Measurements from ENCODE around the gene SLC17A7. TPM values are rescaled to one million over a fixed set of nuclear protein-coding genes. Genes with fewer than 3 reads are reported as not detected.
A peak's percentile ranks its signal among the peaks of the same experiment; 100 is the strongest.

Gene SLC17A7
- total RNA-seq, 1 donor from 2014 or later, result 0.99 TPM

DNA sequence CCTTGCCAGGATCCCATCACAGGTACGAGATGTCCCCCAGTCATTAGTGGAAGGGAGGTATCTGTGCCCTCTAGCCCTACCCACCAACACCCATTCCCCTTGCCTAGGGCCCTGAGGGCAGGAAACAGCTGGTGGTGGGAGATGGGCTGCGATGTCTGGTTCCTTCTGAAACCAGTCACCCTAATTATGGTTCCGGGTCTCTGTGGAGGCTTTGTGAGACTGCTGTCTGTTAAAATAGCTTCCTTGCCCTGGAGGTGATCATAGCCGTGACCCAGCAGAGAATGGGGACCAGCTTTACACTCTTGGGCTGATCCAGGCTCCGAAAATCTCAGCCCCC lies 17.2 kb upstream of the SLC17A7 start:
- DNase-seq, result no peak
- intact Hi-C loops (cut with micrococcal nuclease), result no loop called here
- Histone ChIP-seq H3K9me3 (replicated peaks) (no peaks in the 10 kb centered on the region), H3K27ac (replicated peaks) (peak overlapping the region; percentile 99), H3K4me1 (peaks cover 36% of the 10 kb centered on the region), H3K4me3 (no peak overlapping the region), H3K36me3 (peaks cover 17% of the 10 kb centered on the region), H3K27me3 (ENCODE audit: low read depth) (no peaks in the 10 kb centered on the region)
- TF ChIP-seq, protein P1, sequence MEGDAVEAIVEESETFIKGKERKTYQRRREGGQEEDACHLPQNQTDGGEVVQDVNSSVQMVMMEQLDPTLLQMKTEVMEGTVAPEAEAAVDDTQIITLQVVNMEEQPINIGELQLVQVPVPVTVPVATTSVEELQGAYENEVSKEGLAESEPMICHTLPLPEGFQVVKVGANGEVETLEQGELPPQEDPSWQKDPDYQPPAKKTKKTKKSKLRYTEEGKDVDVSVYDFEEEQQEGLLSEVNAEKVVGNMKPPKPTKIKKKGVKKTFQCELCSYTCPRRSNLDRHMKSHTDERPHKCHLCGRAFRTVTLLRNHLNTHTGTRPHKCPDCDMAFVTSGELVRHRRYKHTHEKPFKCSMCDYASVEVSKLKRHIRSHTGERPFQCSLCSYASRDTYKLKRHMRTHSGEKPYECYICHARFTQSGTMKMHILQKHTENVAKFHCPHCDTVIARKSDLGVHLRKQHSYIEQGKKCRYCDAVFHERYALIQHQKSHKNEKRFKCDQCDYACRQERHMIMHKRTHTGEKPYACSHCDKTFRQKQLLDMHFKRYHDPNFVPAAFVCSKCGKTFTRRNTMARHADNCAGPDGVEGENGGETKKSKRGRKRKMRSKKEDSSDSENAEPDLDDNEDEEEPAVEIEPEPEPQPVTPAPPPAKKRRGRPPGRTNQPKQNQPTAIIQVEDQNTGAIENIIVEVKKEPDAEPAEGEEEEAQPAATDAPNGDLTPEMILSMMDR (IDR thresholded peaks at IDR 0.05; ENCODE audit: borderline replicate concordance), result no peak

DNA sequence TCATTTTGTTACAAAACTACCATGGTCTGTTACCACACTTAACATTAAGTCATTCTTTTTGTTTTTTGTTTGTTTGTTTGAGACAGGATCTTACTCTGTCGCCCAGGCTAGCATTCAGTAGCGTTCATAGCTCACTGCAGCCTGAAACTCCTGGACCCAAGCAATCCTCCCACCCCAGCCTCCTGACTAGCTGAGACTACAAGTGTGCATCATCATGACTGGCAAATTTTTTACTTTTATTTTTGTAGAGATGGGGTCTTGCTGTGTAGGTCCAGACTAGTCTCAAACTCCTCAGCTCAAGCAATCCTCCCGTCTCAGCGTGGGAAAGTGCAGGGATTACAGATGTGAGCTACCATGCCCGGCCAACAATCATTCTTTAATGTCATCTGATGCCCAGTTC lies 15.0 kb upstream of the SLC17A7 start:
- peaks cover 17% of the 10 kb centered on the region for H3K36me3 ChIP-seq
- H3K9me3 ChIP-seq (replicated peaks), result no peaks in the 10 kb centered on the region
- intact Hi-C loops (cut with micrococcal nuclease), result no loop called here
- H3K27me3 ChIP-seq (ENCODE audit: low read depth), result no peaks in the 10 kb centered on the region
- no peak overlapping the region for H3K4me3 ChIP-seq
- H3K4me1 ChIP-seq, result peaks cover 52% of the 10 kb centered on the region
- TF ChIP-seq, protein P1 (IDR thresholded peaks at IDR 0.05; ENCODE audit: borderline replicate concordance), result no peak
- DNase-seq, result no peak
- H3K27ac ChIP-seq (replicated peaks), result peak overlapping the region; percentile 99

DNA sequence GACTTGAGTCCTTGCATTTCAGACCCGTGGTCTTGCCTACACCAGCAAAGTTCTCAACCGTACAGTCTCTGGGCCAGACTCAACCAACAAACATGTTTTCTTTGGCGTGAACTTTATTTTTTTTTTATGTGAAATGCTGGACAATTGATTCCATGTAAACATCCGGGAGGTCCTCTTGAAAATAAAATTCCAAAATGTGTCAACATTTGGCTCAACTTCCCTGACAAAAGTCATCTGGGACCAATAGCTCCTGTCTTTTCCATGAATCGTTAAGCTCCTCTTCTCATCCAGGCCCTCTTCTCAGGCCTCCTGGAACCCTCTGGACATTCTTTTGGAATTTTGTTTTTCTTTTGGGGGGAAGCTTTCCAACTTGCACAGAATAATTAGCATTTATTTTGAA lies 14.4 kb upstream of the SLC17A7 start:
- intact Hi-C loops (cut with micrococcal nuclease), result no loop called here

DNA sequence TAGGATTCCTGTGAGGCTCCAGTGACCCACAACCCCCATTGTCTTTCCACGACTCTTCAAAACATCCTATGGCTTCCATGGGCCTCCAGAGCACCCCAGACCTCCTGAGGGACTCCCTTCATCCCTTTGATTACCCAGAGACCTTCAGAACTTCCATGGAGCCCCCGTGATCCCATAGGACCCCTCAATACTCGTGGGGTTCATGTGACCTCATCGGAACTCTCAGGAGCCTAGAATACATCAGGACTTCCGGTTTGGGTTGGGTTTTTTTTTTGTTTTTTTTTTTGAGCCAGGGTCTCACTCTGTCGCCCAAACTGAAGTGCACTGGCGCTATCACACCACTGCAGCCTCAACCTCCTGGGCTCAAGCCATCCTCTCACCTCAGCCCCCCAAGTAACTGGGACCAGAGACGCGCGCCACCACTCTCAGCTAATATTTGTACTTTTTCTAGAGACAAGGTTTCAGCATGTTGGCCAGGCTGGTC lies 12.5 kb upstream of the SLC17A7 start:
- no peaks in the 10 kb centered on the region for H3K27me3 ChIP-seq (ENCODE audit: low read depth)
- TF ChIP-seq, protein P1 (IDR thresholded peaks at IDR 0.05; ENCODE audit: borderline replicate concordance), result no peak
- H3K27ac ChIP-seq (replicated peaks), result peak overlapping the region; percentile 99
- H3K4me3 ChIP-seq, result peak overlapping the region; percentile 70
- no peak for DNase-seq
- peaks cover 7% of the 10 kb centered on the region for H3K36me3 ChIP-seq
- no peaks in the 10 kb centered on the region for H3K9me3 ChIP-seq (replicated peaks)
- intact Hi-C loops (cut with micrococcal nuclease), result no loop called here
- peaks cover 56% of the 10 kb centered on the region for H3K4me1 ChIP-seq

More for the DNA sequence above, 14.4 kb upstream of the SLC17A7 start:
- DNase-seq, result no peak
- peaks cover 56% of the 10 kb centered on the region for H3K4me1 ChIP-seq
- H3K27ac ChIP-seq (replicated peaks), result peak overlapping the region; percentile 99
- H3K4me3 ChIP-seq, result no peak overlapping the region
- peaks cover 17% of the 10 kb centered on the region for H3K36me3 ChIP-seq
- TF ChIP-seq, protein P1 (IDR thresholded peaks at IDR 0.05; ENCODE audit: borderline replicate concordance), result no peak
- no peaks in the 10 kb centered on the region for H3K27me3 ChIP-seq (ENCODE audit: low read depth)
- no peaks in the 10 kb centered on the region for H3K9me3 ChIP-seq (replicated peaks)

DNA sequence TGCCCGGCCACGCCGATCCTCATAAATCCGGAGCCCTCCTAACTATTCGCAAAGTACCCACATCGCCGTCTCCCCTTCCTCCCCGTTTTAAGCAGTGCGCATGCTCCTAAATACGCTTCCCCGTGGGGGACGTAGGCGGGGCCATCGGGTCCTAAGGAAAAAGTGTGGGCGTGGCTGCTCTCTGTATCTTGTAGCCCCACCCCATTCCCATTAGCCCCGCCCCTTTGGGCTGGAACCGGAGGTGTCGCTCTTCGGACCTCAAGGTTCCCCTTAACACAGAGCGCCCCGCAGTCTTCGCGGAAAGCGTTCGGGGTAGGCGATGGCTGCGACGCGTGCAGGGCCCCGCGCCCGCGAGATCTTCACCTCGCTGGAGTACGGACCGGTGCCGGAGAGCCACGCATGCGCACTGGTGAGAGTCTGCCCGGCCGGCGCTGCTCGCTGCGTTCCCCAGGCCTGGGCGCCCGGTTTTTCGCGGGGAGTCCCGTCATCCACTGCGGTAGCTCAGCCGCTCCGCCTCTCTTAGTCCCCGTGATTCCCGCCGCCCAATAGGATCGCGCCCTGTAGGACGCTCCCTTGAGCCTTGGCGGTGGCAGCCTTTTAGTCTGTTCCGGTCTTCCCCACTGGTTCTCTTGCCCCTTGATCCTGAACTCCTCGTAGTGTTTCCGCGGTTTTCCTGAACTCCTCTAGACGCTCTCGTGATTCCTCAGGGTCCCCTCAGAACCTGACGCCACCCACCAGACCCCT lies 11.9 kb upstream of the SLC17A7 start, which contains the start of gene ALDH16A1:
ALDH16A1 (plus strand) TSS at position 213 of the 744 bp plus-strand sequence; CDS start at position 320, 107 bp downstream.
- peak; percentile 98 for DNase-seq
- Histone ChIP-seq H3K9me3 (replicated peaks) (no peaks in the 10 kb centered on the region), H3K4me1 (peaks cover 54% of the 10 kb centered on the region), H3K36me3 (peaks cover 11% of the 10 kb centered on the region), H3K27ac (replicated peaks) (peak within 1 kb of the TSS; percentile 99), H3K27me3 (ENCODE audit: low read depth) (no peaks in the 10 kb centered on the region), H3K4me3 (peak within 1 kb of the TSS; percentile 70)
- intact Hi-C loops (cut with micrococcal nuclease), result no loop called here
- TF ChIP-seq, protein P1 (IDR thresholded peaks at IDR 0.05; ENCODE audit: borderline replicate concordance), result no peak

Data from left ventricle myocardium inferior (tissue), 1 donor.